Eye (tissue), 1 donor: ENCODE measurements around the gene ZNF74.
"Not testable (repeated sequence)": the region's sequence is repeated elsewhere in the genome, so short reads cannot be mapped to it uniquely, and the experiment has no call there.

Experiments
- DNase-seq: peaks from one replicate; pipeline ENCODE4 v3.0.0-alpha.2; 2015

The ZNF74 gene

DNA sequence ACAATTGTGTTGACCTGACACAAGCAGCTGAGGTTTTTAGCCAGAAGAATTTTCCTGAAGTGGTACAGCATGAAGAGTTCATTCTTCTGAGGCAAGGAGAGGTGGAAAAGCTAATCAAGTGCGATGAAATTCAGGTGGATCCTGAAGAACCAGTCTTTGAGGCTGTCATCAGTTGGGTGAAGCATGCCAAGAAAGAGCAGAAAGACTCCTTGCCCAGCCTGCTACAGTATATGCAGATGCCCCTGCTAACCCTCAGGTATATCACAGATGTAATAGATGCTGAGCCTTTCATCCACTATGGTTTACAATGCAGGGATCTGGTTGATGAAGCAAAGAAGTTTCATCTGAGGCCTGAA, 56.6 kb downstream of the ZNF74 start:
- DNase-seq = no peak

GRCh38 chr22:20451129-20451778, 57.3 kb downstream of the ZNF74 start:
- not testable (repeated sequence) for DNase-seq

- no peak for DNase-seq
Measured at GRCh38 chr22:20451920-20452319, 58.0 kb downstream of the ZNF74 start.

- no peak for DNase-seq
Measured at GRCh38 chr22:20453222-20453621, 59.3 kb downstream of the ZNF74 start.

DNA sequence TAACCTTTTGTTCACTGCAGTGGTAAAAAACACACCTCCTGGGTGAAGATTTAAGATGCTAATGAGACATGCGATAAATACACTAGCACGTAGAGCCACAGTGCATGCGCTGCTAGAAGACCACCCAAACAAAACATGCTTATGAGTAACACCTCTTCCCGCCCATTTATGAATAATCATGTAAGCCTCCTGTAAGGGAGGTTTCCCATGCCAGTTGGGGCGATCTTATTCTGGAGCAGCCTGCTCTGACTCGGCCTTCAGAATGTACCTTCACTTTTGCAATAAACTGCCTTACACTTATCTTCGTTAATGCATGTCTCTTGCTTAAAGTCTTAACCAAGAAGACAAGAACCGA, 61.7 kb downstream of the ZNF74 start:
- no peak for DNase-seq

DNA sequence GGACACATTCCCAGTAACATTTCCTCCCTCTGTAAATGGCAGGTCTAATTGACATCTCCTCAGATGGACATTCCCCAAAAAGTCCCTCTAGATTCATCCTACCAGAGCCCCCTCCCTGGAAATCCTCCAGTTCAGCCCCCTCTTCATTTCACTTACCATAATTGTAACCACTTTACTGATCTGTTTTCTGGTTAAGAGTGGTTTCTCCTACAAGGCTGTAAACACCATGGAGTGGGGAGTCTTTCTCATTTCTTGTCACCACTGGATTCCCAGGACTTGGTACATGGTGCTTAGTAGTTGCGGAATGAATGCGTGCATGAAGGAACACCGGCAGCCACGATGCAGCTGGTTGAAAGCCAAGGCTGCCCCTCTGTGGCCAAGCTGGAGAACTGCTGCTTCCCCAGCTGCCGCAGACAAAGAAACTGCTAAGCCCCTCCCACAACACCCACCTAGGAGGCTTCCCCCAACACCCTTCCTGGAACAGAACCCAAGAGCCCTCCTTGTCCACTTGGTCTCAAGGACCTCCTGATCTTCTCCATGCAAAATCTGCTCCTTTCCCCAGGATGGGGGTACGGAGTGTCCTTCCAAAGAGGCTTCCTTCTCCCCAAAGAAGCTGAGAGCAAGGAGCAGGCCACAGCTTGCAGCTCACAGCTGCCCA, 62.2 kb downstream of the ZNF74 start:
- DNase-seq = peak; percentile 96

- DNase-seq = no peak
Measured at GRCh38 chr22:20456722-20457076, 62.7 kb downstream of the ZNF74 start.

DNA sequence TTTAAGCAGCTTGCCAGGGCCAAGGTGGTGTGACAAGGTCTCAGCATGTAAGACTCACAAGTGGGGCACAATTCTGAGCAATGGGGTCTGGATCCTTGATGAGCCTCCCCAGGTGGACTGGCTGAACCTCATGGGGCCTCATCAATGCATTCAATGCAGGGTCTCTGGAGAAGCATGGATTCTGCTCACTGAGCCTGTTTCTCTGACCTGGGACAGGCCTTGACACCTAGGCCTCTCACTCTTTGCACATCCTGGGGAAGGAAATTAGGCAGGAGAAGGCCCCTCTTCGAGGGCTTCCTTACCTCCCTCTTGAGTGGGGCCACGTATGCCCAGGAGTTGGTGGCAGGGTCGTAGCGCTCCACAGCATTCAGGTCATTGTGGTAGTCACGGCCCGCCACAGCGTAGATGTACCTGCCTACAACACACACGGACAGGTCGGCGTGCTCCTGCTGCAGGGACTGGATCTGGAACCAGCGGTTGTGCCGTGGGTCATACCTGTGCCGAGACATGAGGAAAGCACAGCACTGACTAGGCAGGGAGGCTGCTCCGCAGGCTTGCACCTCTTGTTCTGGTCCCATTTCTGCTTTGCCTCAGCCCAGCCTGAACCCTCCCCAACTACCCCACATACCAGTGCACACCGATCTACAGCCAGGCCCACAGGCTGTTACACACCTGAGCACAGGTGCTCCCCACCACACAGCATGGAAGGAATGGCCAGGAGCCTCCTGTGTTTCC, 63.7 kb downstream of the ZNF74 start:
- DNase-seq = no peak
